PC-9 (cell line): Measurements from ENCODE around the gene CTNNA3.

ENCODE experiments used
- CTCF ChIP-seq: fragments of 200-600 bp; sonication (generic); conservative IDR thresholded peaks from 2 replicates; pipeline ENCODE4 v1.6.1; 2017; ENCODE audit warnings: mixed run types, antibody characterized with exemption, mild to moderate bottlenecking, moderate library complexity
- EZH2 ChIP-seq: fragments of 200-600 bp; sonication (generic); IDR thresholded peaks from 2 replicates; pipeline ENCODE4 v1.8.0; 2017; ENCODE audit warnings: antibody characterized with exemption, low read depth

GRCh38 chr10:66008221-66008620 is 1687.8 kb downstream of the CTNNA3 start:
- no peak for TF ChIP-seq CTCF
- TF ChIP-seq EZH2 = no peak
